ENCODE data around the gene PRTG.

Gene PRTG

DNA sequence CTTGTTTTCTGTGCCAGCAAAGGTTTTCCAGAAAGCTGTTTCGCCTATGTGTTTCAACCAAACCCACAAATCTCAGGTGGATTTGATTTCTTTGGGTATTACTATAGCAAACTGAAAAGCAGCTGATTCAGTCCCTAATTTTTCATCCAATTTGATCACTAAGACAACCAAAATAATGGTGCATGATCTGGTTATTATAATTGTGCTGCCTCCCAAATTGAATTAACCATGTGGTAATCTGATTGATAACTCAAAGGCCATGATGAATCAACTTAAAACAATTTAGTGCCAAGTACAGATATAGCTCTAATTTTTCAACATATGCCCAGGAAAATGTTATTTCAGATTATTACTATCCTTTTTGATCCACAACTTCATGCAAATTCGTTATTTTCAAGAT lies 30.6 kb downstream of the PRTG start:
- Histone ChIP-seq H3K4me1 (ENCODE audit: control insufficient read depth, insufficient read depth, low read length) (no peaks in the 10 kb centered on the region), H3K27me3 (ENCODE audit: control insufficient read depth, insufficient read depth, low read length) (no peaks in the 10 kb centered on the region), H3K9me3 (replicated peaks; ENCODE audit: low read length) (no peaks in the 10 kb centered on the region), H3K36me3 (ENCODE audit: insufficient read depth, low read length) (no peaks in the 10 kb centered on the region), H3K9ac (ENCODE audit: low read depth, low read length) (no peak overlapping the region), H3K4me3 (ENCODE audit: low read length) (no peak overlapping the region), H3K4me2 (ENCODE audit: low read length) (no peak overlapping the region)

GRCh38 chr15:55710286-55710685 lies 32.7 kb downstream of the PRTG start:
- Histone ChIP-seq H3K9me3 (replicated peaks; ENCODE audit: low read length) (no peaks in the 10 kb centered on the region), H3K9ac (ENCODE audit: low read depth, low read length) (no peak overlapping the region), H3K27me3 (ENCODE audit: control insufficient read depth, insufficient read depth, low read length) (no peaks in the 10 kb centered on the region), H3K4me2 (ENCODE audit: low read length) (no peak overlapping the region), H3K4me1 (ENCODE audit: control insufficient read depth, insufficient read depth, low read length) (no peaks in the 10 kb centered on the region), H3K4me3 (ENCODE audit: low read length) (no peak overlapping the region), H3K36me3 (ENCODE audit: insufficient read depth, low read length) (no peaks in the 10 kb centered on the region)

- Histone ChIP-seq H3K4me1 (ENCODE audit: control insufficient read depth, insufficient read depth, low read length) (no peaks in the 10 kb centered on the region), H3K36me3 (ENCODE audit: insufficient read depth, low read length) (no peaks in the 10 kb centered on the region), H3K9ac (ENCODE audit: low read depth, low read length) (no peak overlapping the region), H3K4me3 (ENCODE audit: low read length) (no peak overlapping the region), H3K4me2 (ENCODE audit: low read length) (no peak overlapping the region), H3K9me3 (replicated peaks; ENCODE audit: low read length) (no peaks in the 10 kb centered on the region), H3K27me3 (ENCODE audit: control insufficient read depth, insufficient read depth, low read length) (no peaks in the 10 kb centered on the region)
Observed at GRCh38 chr15:55709458-55709857, 33.5 kb downstream of the PRTG start.

DNA sequence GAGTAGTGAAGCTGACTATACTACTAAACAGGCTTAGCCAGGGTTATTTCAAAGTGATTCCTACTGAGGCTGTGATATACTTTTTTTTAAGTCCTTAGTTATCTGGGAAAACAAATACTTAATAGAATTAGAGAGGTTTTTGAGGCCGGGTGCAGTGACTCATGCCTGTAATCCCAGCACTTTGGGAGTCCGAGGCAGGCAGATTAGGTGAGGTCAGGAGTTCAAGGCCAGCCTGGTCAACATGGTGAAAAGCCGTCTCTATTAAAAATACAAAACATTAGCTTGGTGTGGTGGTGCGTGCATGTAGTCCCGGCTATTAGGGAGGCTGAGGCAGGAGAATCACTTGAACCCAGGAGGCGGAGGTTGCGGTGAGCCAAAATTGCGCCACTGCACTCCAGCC lies 34.2 kb downstream of the PRTG start:
- Histone ChIP-seq H3K4me1 (ENCODE audit: control insufficient read depth, insufficient read depth, low read length) (peaks cover 4% of the 10 kb centered on the region), H3K36me3 (ENCODE audit: insufficient read depth, low read length) (no peaks in the 10 kb centered on the region), H3K9me3 (replicated peaks; ENCODE audit: low read length) (no peaks in the 10 kb centered on the region), H3K27me3 (ENCODE audit: control insufficient read depth, insufficient read depth, low read length) (no peaks in the 10 kb centered on the region), H3K4me3 (ENCODE audit: low read length) (no peak overlapping the region), H3K9ac (ENCODE audit: low read depth, low read length) (no peak overlapping the region), H3K4me2 (ENCODE audit: low read length) (no peak overlapping the region)

- Histone ChIP-seq H3K4me3 (ENCODE audit: low read length) (no peak overlapping the region), H3K4me2 (ENCODE audit: low read length) (no peak overlapping the region), H3K4me1 (ENCODE audit: control insufficient read depth, insufficient read depth, low read length) (peaks cover 4% of the 10 kb centered on the region), H3K9me3 (replicated peaks; ENCODE audit: low read length) (no peaks in the 10 kb centered on the region), H3K9ac (ENCODE audit: low read depth, low read length) (no peak overlapping the region), H3K27me3 (ENCODE audit: control insufficient read depth, insufficient read depth, low read length) (no peaks in the 10 kb centered on the region), H3K36me3 (ENCODE audit: insufficient read depth, low read length) (no peaks in the 10 kb centered on the region)
Observed at GRCh38 chr15:55707951-55708350, 35.0 kb downstream of the PRTG start.

- no peaks in the 10 kb centered on the region for H3K36me3 ChIP-seq (ENCODE audit: insufficient read depth, low read length)
- H3K4me3 ChIP-seq (ENCODE audit: low read length) = no peak overlapping the region
- H3K4me2 ChIP-seq (ENCODE audit: low read length) = no peak overlapping the region
- H3K9me3 ChIP-seq (replicated peaks; ENCODE audit: low read length) = no peaks in the 10 kb centered on the region
- H3K4me1 ChIP-seq (ENCODE audit: control insufficient read depth, insufficient read depth, low read length) = peaks cover 4% of the 10 kb centered on the region
- no peak overlapping the region for H3K9ac ChIP-seq (ENCODE audit: low read depth, low read length)
- no peaks in the 10 kb centered on the region for H3K27me3 ChIP-seq (ENCODE audit: control insufficient read depth, insufficient read depth, low read length)
Observed at GRCh38 chr15:55707518-55707917, 35.4 kb downstream of the PRTG start.

GRCh38 chr15:55703873-55704301 lies 39.1 kb downstream of the PRTG start:
- no peak overlapping the region for H3K4me2 ChIP-seq (ENCODE audit: low read length)
- no peaks in the 10 kb centered on the region for H3K36me3 ChIP-seq (ENCODE audit: insufficient read depth, low read length)
- peaks cover 4% of the 10 kb centered on the region for H3K4me1 ChIP-seq (ENCODE audit: control insufficient read depth, insufficient read depth, low read length)
- H3K9me3 ChIP-seq (replicated peaks; ENCODE audit: low read length) = no peaks in the 10 kb centered on the region
- H3K4me3 ChIP-seq (ENCODE audit: low read length) = no peak overlapping the region
- no peaks in the 10 kb centered on the region for H3K27me3 ChIP-seq (ENCODE audit: control insufficient read depth, insufficient read depth, low read length)
- H3K9ac ChIP-seq (ENCODE audit: low read depth, low read length) = no peak overlapping the region

- Histone ChIP-seq H3K9me3 (replicated peaks; ENCODE audit: low read length) (no peaks in the 10 kb centered on the region), H3K36me3 (ENCODE audit: insufficient read depth, low read length) (no peaks in the 10 kb centered on the region), H3K27me3 (ENCODE audit: control insufficient read depth, insufficient read depth, low read length) (no peaks in the 10 kb centered on the region), H3K4me3 (ENCODE audit: low read length) (no peak overlapping the region), H3K4me2 (ENCODE audit: low read length) (no peak overlapping the region), H3K9ac (ENCODE audit: low read depth, low read length) (no peak overlapping the region), H3K4me1 (ENCODE audit: control insufficient read depth, insufficient read depth, low read length) (peaks cover 4% of the 10 kb centered on the region)
Observed at GRCh38 chr15:55700876-55701275, 42.1 kb downstream of the PRTG start.

DNA sequence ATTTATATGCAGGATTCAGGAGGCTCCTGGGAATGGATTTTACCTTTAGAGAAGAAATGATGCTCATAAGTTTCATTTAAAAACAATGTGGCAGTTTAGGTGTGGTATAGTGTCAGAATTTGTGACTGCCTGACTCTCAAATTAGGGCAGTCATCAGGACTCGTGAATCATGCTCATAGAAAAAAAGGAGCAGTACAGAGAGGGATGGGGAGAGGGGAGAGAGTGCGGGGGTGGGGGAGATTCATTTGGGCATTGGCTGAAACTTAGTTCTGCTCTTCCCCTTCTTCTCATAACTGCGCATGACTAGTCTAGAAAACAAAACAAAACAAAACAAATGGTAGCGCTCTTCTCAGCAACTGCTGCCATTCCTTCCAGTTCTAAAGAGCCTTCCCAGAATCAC lies 44.3 kb downstream of the PRTG start:
- H3K4me2 ChIP-seq (ENCODE audit: low read length) = no peak overlapping the region

DNA sequence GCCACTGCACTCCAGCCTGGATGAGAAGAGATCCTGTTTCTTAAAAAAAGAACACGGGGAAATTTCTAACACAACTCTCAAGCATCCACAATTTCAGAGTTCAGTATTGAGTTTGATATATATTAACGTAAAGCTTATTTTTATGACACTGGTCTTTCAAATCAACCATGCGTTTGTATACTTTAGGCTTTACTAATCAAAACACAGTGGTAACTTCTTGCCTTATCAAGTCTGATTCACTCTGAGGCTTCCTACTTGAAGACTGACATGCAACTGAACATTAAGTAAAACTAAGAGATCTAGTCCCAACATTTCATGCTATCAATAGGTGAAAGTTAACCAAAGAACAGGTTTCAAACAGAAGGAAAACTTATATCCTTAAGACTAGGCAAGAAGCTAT lies 46.7 kb downstream of the PRTG start:
- H3K4me1 ChIP-seq (ENCODE audit: control insufficient read depth, insufficient read depth, low read length) = no peaks in the 10 kb centered on the region
- no peak overlapping the region for H3K4me2 ChIP-seq (ENCODE audit: low read length)
- no peak overlapping the region for H3K4me3 ChIP-seq (ENCODE audit: low read length)
- H3K27me3 ChIP-seq (ENCODE audit: control insufficient read depth, insufficient read depth, low read length) = no peaks in the 10 kb centered on the region
- no peak overlapping the region for H3K9ac ChIP-seq (ENCODE audit: low read depth, low read length)
- no peaks in the 10 kb centered on the region for H3K36me3 ChIP-seq (ENCODE audit: insufficient read depth, low read length)
- no peaks in the 10 kb centered on the region for H3K9me3 ChIP-seq (replicated peaks; ENCODE audit: low read length)

More for the DNA sequence above, 44.3 kb downstream of the PRTG start:
- H3K27me3 ChIP-seq (ENCODE audit: control insufficient read depth, insufficient read depth, low read length) = no peaks in the 10 kb centered on the region
- no peaks in the 10 kb centered on the region for H3K9me3 ChIP-seq (replicated peaks; ENCODE audit: low read length)
- no peaks in the 10 kb centered on the region for H3K36me3 ChIP-seq (ENCODE audit: insufficient read depth, low read length)
- H3K4me1 ChIP-seq (ENCODE audit: control insufficient read depth, insufficient read depth, low read length) = no peaks in the 10 kb centered on the region
- H3K9ac ChIP-seq (ENCODE audit: low read depth, low read length) = no peak overlapping the region
- no peak overlapping the region for H3K4me3 ChIP-seq (ENCODE audit: low read length)

DNA sequence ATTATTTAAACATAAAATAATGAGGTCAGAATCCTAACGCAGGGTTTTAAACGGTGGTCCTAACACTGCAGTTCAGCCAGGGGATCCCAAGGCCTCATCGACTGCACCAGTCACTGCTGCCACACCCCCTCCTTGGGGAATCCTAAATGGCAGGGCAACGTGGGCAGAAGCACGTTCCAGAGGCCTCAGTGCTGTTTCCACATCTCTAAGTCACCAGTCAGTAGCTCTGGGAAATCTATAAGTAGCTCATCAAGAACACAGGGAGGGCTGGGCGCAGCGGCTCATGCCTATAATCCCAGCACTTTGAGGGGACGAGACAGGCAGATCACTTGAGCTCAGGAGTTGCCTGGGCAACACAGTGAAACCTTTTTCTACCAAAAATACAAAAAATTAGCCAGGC lies 47.5 kb downstream of the PRTG start:
- Histone ChIP-seq H3K9me3 (replicated peaks; ENCODE audit: low read length) (no peaks in the 10 kb centered on the region), H3K4me3 (ENCODE audit: low read length) (no peak overlapping the region), H3K36me3 (ENCODE audit: insufficient read depth, low read length) (no peaks in the 10 kb centered on the region), H3K9ac (ENCODE audit: low read depth, low read length) (no peak overlapping the region), H3K4me2 (ENCODE audit: low read length) (no peak overlapping the region), H3K4me1 (ENCODE audit: control insufficient read depth, insufficient read depth, low read length) (no peaks in the 10 kb centered on the region), H3K27me3 (ENCODE audit: control insufficient read depth, insufficient read depth, low read length) (no peaks in the 10 kb centered on the region)

DNA sequence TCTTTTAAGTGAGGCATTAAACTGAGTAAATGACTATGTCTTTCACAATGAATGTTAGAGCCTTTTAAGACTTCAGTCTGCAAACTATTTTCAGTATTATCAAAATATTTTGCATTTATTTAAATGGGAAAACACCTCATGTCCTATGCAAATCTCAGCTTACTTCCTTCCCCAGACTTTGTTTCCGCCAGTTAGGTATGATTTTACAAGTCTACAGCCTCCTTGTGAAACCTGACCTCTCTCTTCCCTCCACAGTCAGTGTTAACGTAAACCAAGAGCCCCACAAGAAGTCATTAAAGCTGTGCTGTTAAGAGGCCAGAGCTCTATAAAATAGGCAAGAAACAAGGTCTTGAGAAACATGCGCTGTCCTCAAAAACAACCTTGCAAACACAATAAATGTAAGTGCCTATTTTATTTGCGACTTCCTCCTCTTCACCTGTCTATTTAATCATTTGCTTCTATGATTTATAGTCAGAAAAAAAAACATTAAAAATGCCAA lies 48.3 kb downstream of the PRTG start:
- Histone ChIP-seq H3K36me3 (ENCODE audit: insufficient read depth, low read length) (no peaks in the 10 kb centered on the region), H3K9me3 (replicated peaks; ENCODE audit: low read length) (no peaks in the 10 kb centered on the region), H3K4me1 (ENCODE audit: control insufficient read depth, insufficient read depth, low read length) (no peaks in the 10 kb centered on the region), H3K4me2 (ENCODE audit: low read length) (no peak overlapping the region), H3K4me3 (ENCODE audit: low read length) (no peak overlapping the region), H3K9ac (ENCODE audit: low read depth, low read length) (no peak overlapping the region), H3K27me3 (ENCODE audit: control insufficient read depth, insufficient read depth, low read length) (no peaks in the 10 kb centered on the region)
